Activated CD4-positive, alpha-beta T cell treated with anti-CD3 and anti-CD28 coated beads, Interleukin-10, Interleukin-2, amounts not matched to agents 100 ng/mL and 50 ng/mL, durations not matched to agents 16 hours and 8 hours (primary cell): ENCODE results near the gene CHST2.

Experiments
- DNase-seq: peaks from one replicate; pipeline ENCODE4 v3.0.0-alpha.2; 2020

Gene CHST2

GRCh38 chr3:143099690-143100089, 19.9 kb upstream of the CHST2 start:
- no peak for DNase-seq

GRCh38 chr3:143100451-143100850, 19.1 kb upstream of the CHST2 start:
- DNase-seq: no peak

- no peak for DNase-seq
Observed at GRCh38 chr3:143101792-143102381, 17.7 kb upstream of the CHST2 start.

- DNase-seq: no peak
Observed at GRCh38 chr3:143103652-143104051, 15.9 kb upstream of the CHST2 start.

- DNase-seq: no peak
Observed at GRCh38 chr3:143105170-143105569, 14.4 kb upstream of the CHST2 start.

GRCh38 chr3:143109861-143110260, 9.7 kb upstream of the CHST2 start:
- DNase-seq: no peak

- DNase-seq: no peak
Observed at GRCh38 chr3:143110371-143110770, 9.2 kb upstream of the CHST2 start.

GRCh38 chr3:143118630-143119008, 952 bp upstream of the CHST2 start:
- no peak for DNase-seq

GRCh38 chr3:143119974-143120715, 574 bp downstream of the CHST2 start:
- DNase-seq: peak; percentile 39

GRCh38 chr3:143120716-143121240, 1.2 kb downstream of the CHST2 start:
- DNase-seq: peak; percentile 61

- DNase-seq: peak; percentile 82
Observed at GRCh38 chr3:143121241-143122088, 1.9 kb downstream of the CHST2 start.

- DNase-seq: no peak
Observed at GRCh38 chr3:143122089-143122430, 2.5 kb downstream of the CHST2 start.

GRCh38 chr3:143122608-143123352, 3.2 kb downstream of the CHST2 start:
- no peak for DNase-seq

- no peak for DNase-seq
Observed at GRCh38 chr3:143123353-143123984, 3.9 kb downstream of the CHST2 start.

GRCh38 chr3:143124601-143125520, 5.3 kb downstream of the CHST2 start:
- no peak for DNase-seq

GRCh38 chr3:143127801-143128200, 8.2 kb downstream of the CHST2 start:
- no peak for DNase-seq

GRCh38 chr3:143128227-143128955, 8.8 kb downstream of the CHST2 start:
- DNase-seq: no peak

GRCh38 chr3:143132246-143132980, 12.8 kb downstream of the CHST2 start:
- DNase-seq: no peak

- DNase-seq: no peak
Observed at GRCh38 chr3:143134471-143134870, 14.9 kb downstream of the CHST2 start.

- peak; percentile 24 for DNase-seq
Observed at GRCh38 chr3:143135150-143135549, 15.6 kb downstream of the CHST2 start.
